ENCODE measurements around the gene PHC2.

The PHC2 gene

GRCh38 chr1:33322109-33322508 lies 108.8 kb downstream of the PHC2 start:
- no peak for TF ChIP-seq CTCF (IDR thresholded peaks at IDR 0.05; ENCODE audit: low read depth, low read length, missing control alignments)
- in situ Hi-C loops (cut with HindIII; ENCODE audit: low pct_ligation_motif_present, low sequenced_read_pairs): no loop called here
- Histone ChIP-seq H3K4me3 (ENCODE audit: low read depth, low read length) (no peak overlapping the region), H3K27me3 (replicated peaks) (no peaks in the 10 kb centered on the region), H3K36me3 (replicated peaks) (peaks cover 47% of the 10 kb centered on the region), H3K27ac (no peak overlapping the region)
- DNase-seq: no peak

GRCh38 chr1:33321178-33321577 lies 109.7 kb downstream of the PHC2 start:
- no peak for DNase-seq
- H3K27me3 ChIP-seq (replicated peaks): no peaks in the 10 kb centered on the region
- peaks cover 38% of the 10 kb centered on the region for H3K36me3 ChIP-seq (replicated peaks)
- no peak overlapping the region for H3K27ac ChIP-seq
- in situ Hi-C loops (cut with HindIII; ENCODE audit: low pct_ligation_motif_present, low sequenced_read_pairs): no loop called here
- no peak for TF ChIP-seq CTCF (IDR thresholded peaks at IDR 0.05; ENCODE audit: low read depth, low read length, missing control alignments)
- H3K4me3 ChIP-seq (ENCODE audit: low read depth, low read length): no peak overlapping the region

GRCh38 chr1:33320619-33321165 lies 110.2 kb downstream of the PHC2 start, which contains the start of gene A3GALT2:
A3GALT2 (minus strand) TSS chr1:33321098; CDS start chr1:33321098, 0 bp downstream.
- Histone ChIP-seq H3K4me3 (ENCODE audit: low read depth, low read length) (no peak within 1 kb of the TSS), H3K27me3 (replicated peaks) (no peaks in the 10 kb centered on the region), H3K36me3 (replicated peaks) (peaks cover 33% of the 10 kb centered on the region), H3K27ac (no peak within 1 kb of the TSS)
- TF ChIP-seq CTCF (IDR thresholded peaks at IDR 0.05; ENCODE audit: low read depth, low read length, missing control alignments): no peak
- in situ Hi-C loops (cut with HindIII; ENCODE audit: low pct_ligation_motif_present, low sequenced_read_pairs): no loop called here
- DNase-seq: no peak

GRCh38 chr1:33319949-33320618 lies 110.8 kb downstream of the PHC2 start:
- DNase-seq: no peak
- TF ChIP-seq CTCF (IDR thresholded peaks at IDR 0.05; ENCODE audit: low read depth, low read length, missing control alignments): no peak

GRCh38 chr1:33319186-33319948 lies 111.5 kb downstream of the PHC2 start:
- in situ Hi-C loops (cut with HindIII; ENCODE audit: low pct_ligation_motif_present, low sequenced_read_pairs): no loop called here
- peaks cover 20% of the 10 kb centered on the region for H3K36me3 ChIP-seq (replicated peaks)
- no peak for DNase-seq
- no peak for TF ChIP-seq CTCF (IDR thresholded peaks at IDR 0.05; ENCODE audit: low read depth, low read length, missing control alignments)
- H3K27me3 ChIP-seq (replicated peaks): no peaks in the 10 kb centered on the region
- H3K4me3 ChIP-seq (ENCODE audit: low read depth, low read length): no peak overlapping the region
- H3K27ac ChIP-seq: no peak overlapping the region

More at GRCh38 chr1:33319949-33320618, 110.8 kb downstream of the PHC2 start:
- no peaks in the 10 kb centered on the region for H3K27me3 ChIP-seq (replicated peaks)
- in situ Hi-C loops (cut with HindIII; ENCODE audit: low pct_ligation_motif_present, low sequenced_read_pairs): no loop called here
- H3K4me3 ChIP-seq (ENCODE audit: low read depth, low read length): no peak overlapping the region
- H3K36me3 ChIP-seq (replicated peaks): peaks cover 27% of the 10 kb centered on the region
- H3K27ac ChIP-seq: no peak overlapping the region

Measured in brain microvascular endothelial cell (primary cell).